Left forelimb (tissue), 1 donor: ENCODE results near the gene NR6A1.

Experiments used
- DNase-seq: peaks from one replicate; pipeline ENCODE4 v3.0.0-alpha.2; 2018; ENCODE audit warnings: low spot score

NR6A1 gene

GRCh38 chr9:124470726-124471125, 300.4 kb downstream of the NR6A1 start:
- no peak for DNase-seq

DNA sequence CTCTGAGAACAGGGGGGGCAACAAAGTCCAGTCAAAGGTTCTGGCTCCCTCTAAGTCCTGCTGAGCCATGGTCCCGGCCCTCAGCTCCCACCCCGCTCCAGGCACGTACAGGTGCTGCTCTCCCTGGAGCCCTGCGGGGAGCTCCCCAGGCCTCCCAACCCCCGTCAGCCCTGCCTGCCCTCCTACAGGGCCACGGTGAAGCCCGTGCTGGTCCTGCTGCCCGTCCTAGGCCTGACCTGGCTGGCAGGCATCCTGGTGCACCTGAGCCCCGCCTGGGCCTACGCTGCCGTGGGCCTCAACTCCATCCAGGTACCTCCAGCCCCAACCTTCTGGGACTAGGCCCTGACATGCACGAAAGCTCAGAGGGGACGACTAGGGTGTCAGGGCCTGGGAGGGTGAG, 300.8 kb downstream of the NR6A1 start:
- DNase-seq: no peak

- no peak for DNase-seq
Observed at GRCh38 chr9:124469011-124469832, 301.9 kb downstream of the NR6A1 start.

DNA sequence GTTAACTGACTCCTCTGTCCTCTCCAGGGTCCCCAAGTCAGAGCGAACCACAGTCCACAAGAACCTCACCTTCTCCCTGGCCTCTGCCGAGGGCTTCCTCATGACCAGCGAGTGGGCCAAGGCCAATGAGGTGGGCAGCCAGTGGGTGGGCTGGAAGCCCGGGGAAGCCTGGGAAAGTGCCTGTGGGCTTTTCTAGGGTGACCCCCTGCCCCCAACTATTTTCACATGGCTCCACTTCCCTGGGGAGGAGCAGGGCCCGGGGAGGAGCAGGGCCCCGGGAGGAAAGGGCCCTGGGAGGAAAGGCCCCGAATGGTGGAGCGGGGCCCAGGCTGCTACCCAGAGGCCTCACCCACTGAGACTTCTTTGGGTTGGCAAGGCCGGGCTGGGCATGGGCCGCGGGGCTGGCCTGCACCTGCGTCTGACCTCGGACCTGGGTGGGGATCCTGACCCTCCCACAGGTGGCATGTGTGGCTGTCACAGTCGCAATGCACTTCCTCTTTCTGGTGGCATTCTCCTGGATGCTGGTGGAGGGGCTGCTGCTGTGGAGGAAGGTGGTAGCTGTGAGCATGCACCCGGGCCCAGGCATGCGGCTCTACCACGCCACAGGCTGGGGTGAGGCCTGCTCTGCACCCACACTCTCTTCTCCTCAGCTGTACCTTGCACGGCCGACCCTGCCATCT, 302.9 kb downstream of the NR6A1 start:
- no peak for DNase-seq

DNA sequence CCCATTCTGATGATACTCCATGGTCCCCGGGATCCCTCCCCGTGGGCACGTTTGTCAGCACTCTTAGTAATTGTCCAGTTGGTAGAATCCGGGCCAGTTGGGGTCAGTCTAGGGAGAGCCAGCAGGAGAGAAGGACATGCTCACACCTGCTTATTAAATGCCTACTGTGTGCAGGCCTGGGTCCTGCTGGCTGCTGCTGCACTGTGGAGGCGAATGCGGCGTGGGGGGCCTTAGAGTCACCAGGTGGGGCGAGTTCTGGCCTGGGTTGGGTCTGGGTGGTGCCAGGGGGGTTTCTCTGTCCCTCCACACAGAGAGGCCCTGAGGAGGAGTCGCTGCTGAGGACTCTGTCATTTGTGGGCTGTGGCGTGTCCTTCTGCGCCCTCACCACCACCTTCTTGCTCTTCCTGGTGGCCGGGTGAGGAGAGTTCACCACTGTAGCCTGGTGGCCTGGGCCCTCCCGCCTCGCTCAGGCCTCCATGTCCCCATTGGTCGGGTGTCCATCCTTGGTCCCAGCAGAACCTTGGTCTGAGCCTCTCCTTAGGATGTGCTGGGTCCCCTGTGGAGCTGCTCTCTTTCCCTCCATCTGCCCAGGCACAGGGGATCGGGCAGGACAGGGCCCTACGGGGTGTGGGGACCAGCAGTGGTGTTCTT, 303.6 kb downstream of the NR6A1 start:
- DNase-seq: no peak
